Stimulated activated CD8-positive, alpha-beta memory T cell treated with anti-CD3 and anti-CD28 coated beads, Interleukin-7, amount 100 ng/mL, for 48 hours (primary cell): Measurements from ENCODE around the gene FAM120B.
A peak's percentile ranks its signal among the peaks of the same experiment; 100 is the strongest.

Experiments used
- DNase-seq, 2 donors: peaks; one replicate each; pipeline ENCODE4 v3.0.0-alpha.2; 2020; ENCODE audit warnings: low read depth in 1 of 2; ENCODE audit errors: extremely low read depth in 1 of 2

FAM120B gene

DNA sequence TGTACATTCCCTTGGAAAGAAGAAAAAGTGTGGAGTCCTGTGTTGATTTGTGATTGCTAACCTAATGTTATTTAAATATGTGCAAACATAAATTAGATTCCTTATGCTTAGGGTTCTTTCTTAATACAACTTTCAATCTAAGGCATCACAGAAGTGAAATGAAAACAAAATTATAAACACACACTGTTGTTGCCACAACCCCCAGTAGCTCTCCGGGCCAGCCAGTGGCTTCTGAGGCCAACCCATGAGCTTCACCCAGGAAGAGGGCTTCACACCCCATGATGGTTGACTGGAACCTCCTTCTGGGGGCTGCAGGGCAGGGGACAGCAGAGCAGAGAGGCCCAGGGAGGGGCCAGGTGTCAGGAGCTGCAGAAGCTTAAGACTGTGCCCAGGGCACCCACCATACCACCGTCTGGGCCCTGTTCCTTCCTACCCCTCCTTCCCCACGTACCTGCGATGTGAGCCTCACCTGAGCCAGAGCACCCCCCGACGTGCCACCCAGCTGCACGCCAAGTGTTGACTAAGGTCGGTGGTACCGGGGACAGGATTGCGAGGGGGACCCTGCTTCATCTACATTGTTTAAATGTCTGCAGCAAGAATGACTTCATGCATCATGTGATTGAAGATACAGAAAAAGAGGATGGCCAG, 110.5 kb downstream of the FAM120B start:
- DNase-seq, result no peak

DNA sequence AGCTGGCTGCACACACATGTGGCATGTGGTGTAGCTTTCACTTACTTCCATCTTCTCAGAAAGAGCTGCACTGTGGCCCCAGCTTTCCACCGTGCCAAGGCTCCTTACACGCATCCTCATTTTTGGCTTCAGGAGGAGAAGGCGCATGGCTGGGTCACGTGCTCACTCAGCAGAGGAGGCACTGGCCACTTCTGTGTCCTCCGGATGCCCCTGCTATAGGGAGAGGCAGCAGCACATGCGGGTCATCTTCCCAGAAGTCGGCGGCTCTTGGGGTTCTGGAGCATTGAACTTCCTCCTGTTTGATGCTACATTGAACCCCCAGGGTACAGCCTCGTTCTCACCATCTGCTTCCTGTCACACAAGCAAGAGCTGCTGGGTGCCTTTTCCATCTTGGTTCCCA, 111.3 kb downstream of the FAM120B start:
- no peak for DNase-seq

DNA sequence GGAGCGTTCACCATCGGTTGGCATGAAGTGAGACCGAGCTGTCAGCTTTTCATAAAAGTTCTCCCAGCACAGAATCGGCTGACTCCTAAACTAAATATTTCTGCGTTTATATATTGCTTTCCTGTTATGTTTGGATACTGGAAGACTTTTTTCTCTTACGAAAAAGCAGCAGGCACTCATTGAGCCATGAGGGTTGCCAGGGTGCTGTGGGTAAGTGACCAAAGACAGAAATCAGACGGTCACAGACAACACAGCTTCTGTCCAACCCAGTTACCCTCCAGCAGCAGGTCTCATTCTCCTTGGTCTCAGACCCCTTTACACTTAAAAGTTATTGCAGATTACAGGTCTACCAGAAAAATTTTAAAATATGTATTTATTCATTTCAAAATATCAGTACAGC, 113.7 kb downstream of the FAM120B start:
- DNase-seq, result no peak

DNA sequence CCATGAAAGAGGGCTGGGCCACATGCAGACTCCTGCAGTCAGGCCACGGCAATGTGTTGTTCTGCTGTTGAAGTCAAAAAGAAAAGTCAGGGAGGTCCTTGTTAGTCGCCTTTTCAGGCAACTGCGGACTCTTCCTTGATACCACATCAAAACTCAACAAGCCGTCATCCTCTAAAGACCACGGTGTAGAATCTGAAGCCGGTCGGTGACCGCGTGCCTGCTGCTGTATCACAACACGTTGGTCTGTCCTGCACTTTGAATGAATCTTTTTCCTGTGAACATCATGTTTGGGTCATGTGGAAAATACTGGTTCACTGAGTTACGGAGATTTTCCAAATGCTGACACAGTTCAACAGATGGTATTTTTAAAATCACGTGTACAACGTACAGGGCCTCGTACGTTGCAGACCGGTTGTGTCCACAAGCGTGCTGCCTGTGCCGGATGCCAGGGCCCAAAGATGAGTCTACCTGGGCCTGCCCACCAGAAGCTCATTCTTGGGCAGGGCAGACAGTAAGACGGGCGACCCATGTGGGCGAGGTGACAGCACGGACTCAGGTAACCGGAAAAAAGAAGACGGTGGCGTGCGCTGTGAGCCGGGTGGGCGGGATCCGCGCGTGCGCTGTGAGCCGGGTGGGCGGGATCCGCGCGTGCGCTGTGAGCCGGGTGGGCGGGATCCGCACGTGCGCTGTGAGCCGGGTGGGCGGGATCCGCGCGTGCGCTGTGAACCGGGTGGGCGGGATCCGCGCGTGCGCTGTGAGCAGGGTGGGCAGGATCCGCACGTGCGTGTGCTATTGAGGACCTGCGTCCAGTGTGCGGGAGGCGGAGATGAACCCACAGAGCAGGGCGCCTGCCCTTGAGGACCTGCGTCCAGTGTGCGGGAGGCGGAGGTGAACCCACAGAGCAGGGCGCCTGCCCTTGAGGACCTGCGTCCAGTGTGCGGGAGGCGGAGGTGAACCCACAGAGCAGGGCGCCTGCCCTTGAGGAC, 114.5 kb downstream of the FAM120B start:
- no peak for DNase-seq

DNA sequence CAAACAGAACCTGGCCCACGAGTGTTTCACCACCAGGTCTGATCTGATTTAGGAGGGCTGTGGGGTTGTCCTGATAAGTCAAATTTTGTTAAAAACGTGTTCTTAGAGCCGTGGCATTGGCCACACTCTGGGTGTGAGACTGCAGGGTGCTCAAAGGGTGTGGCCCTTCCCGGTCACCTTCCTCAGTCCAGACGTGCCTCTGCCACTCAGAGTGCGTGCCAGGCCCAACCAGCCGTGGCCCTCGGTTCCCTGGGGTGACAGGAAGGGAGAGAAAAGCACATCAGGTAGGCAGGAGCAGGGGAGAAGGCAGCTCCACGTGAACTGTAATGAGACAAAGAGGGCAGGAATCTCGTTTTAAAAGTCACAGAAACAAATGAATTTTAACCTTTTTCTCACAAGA, 115.4 kb downstream of the FAM120B start:
- no peak for DNase-seq

DNA sequence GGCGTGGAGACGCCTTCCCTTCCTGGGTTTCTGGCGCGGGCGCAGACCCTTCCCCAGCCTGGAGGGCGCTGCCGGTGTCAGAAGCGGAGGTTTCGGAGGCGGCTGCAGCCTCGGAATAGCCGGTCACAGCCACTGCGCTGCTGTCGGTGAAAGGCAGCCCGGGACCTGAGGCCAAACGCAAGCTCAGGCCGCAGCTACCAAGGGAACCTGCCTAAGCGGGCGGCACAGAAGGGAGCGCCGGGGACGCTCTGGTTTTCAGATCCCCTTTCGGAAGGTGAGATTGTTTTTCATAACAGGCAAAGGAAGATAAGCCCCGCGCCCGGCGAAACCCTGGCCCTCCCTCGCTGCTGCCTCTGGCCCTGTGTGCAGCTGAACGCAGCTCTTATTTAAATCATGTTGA, 116.5 kb downstream of the FAM120B start:
- DNase-seq, result no peak

DNA sequence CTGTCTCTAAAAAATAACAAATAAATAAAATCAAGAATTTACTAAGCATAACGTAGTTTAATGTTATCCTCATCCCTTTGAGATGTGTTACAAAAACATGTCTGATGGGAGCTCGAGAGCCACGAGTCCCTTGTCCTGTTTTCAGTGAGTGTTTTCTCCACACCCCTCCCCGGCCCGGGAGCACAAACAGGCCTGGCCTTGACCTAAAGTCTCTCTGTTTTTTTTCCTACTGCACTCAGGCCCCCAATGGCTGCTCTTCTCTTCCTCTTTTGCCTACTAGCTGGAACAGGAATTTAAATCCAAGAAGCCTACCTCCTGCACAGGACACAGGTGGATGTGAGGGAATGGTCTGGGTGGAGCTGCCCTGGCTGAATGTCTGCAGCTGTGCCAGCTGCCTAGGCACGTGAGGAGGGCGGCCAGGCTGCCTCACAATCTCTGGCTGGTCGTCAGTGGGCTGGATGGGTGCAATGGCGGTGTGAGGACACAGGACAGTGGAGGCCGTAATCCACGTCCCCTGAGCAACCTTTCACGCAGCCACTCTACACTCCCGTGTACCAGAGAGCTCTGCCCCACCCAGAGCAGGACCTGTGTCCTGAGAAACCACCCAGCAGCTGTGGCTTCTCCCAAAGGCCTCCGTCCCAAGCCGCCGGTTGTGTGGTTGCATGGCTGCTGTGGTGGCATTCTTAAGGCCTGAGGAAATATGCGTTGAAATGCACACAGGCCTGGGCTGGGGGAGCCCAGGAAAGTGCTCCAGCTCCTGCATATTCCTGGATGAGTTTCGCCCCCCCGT, 117.5 kb downstream of the FAM120B start:
- DNase-seq, result no peak

DNA sequence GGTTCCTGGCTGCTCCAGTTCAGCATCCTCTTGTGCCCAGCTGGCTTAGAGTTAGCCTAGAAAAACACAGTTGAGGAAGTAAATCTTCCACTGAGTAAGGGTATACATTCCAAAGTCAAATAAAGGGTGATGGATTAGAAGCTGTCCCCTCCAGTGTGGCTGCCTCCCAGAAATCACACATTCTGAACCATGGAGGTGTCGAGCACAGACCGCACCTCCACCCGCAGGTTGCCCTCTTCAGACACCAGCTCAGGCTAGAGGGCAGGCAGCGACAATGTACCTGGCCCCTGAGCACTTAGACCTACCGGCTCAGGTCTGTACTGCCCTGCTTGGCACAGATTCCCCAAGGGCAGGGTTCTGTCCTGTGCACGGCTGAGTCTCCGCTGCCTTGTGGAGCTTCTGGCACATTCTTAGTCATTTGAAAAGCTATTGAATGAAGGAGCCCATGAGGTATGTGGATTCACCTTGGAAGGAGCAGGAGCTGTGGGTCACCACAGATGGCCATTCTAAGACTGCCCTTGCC, 118.1 kb downstream of the FAM120B start:
- no peak for DNase-seq

DNA sequence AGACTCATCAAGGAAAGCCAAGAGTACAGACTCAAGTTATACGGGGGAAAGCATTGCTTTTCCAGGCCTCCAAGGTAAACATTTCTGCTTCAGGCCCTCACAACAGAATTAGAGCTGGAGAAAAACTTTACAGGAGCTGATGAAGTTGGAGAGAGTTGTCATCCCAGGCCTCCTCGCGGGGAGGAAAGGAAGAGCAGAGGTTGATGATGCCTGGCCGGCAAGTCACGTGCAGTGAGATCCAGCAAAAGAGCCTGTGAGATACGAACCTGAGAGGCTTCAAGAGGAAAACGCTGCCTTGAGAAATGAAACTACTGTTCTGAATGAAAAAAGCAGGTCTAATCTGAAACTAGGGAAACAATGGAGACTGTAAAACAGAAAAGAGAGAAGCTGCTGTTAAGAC, 122.9 kb downstream of the FAM120B start:
- DNase-seq, result no peak

DNA sequence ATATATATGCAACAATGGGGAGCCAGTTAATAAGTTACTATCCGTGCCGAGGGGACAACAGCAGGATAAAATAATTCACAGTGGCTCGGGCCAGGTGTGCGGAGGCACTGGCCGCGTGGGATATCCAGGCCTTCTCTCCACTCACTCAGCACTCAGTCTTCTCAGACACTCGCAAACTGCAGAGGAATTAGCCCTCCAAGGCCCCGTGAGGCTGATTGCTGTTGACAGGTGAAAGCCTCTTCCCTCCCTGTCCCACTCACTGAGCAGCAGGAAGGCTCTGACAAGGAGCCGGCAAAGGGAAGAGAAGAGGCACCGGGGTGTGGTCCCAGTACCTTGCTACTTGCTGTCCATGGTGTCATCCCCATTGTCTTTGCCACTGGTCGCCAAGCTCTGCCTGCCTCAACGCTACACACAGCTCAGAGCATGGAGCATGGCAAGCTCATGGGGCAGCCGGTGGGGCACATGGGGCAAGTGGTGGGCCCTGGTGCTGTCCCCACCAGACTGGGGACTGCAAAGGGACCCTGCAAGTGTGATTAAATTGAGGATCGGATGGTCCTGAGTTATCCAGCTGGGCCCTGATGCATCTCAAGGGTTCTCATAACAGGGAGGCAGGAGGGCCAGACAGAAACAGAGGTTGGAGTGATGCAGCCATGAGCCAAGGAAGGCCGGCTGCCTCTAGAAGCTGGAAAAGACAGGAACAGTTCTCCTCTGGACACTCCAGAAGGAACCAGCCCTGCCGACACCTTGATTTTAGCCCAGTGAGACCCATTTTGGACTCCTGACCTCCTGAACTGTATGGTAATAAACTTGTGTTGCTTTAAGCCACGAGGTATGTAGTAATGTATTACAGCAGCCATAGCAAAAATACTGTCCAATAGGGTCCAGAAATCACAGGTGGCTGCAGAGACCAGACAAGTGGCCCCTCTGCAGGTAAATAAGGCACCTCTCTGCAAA, 126.9 kb downstream of the FAM120B start:
- DNase-seq, result no peak

DNA sequence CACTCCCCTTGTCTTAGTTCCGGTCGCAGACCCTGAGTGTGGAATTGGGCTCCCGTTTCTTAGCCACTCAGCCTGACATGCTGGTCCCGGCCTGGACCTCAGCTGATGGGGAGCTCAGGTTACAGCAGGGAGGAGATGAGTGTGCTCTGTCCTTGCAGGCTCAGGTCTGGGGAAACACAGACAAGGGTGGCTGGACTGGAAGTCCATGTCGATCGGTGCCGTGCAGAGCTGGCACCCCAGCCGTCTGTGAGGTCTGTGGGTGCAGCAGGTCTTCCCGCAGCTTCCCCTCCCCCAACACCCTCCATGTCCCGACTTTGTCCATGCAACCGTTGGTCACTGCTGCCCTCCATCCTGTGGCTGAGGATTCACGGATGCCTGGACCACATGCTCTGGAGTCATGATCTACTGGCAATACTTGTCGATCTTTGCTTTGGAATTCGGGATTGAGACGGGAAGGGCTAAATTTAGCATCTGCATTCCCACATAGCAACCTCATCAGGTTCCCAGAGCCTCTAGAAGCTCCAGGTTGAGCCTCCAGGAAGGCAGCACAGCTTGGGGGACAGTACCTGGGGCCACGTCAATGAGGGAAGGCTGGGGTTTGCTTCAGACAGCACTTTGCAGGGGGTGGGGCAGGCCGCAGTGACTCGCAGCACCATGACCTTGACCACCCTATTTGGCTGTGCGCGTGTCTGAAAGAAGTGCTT, 127.7 kb downstream of the FAM120B start:
- no peak for DNase-seq

DNA sequence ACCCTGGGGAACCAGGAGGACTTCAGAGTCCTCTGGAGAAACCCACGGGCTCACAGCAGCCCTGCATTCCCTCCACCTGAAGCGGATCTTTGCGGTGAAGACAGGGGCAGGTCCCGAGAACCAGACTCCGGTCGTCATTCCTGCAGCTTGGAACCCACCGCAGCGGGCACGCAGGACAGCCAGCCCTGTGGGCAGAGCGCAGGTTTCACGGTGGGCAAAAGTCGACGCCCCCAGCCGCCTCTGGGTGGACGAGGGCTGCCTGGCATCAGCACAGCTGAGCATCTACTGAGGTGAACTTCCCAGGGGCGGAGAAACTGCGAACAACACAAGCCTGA, 128.2 kb downstream of the FAM120B start:
- no peak for DNase-seq

DNA sequence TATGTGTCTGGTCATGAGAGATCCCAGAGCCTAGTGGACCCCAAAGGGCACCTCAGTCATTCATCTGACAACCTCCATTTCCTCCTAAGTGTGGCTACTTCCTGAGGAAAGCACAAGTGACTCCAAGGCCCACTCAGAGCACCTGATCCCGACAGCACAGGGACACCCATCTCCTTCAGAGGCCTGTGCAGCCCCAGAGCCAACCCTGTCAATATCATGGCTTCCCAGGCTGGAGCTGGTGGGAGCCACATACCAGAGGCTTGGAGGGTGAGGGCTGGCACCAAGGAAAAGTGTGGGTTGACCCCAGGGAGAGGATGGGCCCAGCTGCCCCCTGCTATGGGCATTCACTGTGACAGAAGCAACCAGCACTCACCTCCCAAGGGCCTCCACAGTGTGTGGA, 129.2 kb downstream of the FAM120B start:
- DNase-seq, result no peak

DNA sequence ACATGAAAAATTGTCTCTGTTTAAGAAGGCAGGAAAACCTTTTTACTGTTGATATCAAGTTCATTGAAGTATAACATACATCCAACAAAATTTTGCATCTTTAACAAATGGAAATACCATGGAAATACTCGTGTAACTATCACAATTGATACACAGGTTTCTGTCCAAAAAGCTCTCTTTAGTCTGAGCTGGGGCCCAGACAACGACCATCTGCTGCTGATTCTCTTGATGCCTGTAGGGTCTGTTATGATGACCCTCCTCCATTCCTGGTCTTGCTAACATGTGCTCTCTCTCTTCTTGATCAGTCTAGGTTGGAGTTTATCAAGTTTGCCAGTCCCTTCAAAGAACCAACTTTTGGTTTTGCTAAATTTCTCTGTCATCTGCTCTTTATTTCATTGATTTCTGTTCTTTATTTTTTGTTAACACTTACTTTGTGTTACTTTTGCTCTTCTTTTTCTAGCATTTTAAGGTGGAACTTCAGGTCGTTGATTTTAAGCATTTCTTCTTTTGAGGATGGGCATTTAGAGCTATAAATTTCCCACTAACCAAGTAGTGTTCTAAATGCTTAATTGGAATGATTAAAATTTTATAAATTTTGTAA, 129.8 kb downstream of the FAM120B start:
- no peak for DNase-seq

DNA sequence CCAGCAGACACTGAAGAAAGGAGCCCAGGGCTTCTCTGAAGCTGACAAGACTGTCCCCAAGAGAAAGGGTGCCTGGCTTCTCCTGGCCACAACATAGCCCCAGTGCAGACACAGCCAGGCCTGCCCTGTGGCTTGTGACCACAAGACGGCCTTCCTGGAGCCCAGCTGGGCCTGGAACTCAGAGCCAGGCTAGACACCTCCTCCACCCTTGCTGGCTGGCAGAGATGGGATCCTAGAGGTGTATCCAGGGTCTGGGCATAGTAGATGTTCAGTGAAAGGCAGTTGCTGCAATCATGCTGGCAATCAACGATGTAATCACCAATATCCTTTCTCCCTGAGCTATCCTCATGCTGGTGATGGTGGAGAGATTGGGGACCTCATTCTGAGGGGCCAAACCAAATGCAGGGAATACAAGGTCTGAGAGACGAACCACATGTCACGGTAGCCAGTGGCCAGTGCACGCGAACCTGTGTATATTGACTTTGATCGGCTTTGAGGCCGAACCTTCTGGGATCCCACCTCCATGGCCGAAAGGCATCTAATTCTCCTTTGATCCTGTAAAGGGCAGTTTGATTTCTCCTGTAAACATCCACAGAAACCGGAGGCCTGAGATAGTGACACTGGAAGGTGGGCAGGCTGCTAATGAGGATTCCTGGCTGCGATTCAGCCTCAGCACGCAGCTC, 131.3 kb downstream of the FAM120B start:
- no peak for DNase-seq

DNA sequence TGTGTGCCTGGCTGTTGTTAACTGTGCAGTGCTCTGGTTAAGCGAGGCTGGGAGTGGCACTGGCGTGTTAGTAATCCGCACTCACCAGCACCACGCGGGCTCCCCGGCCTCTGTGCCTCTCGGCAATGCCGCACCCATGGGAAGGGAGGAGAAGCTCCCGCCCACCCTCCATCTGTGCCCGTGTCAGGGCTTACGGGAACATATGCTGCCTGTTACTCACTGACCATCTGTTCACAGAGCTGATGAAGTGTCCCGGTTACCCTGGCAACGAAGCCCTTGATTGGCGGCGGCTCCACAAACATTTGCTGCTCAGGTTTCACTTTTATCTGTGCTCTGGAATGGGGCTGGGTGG, 131.8 kb downstream of the FAM120B start:
- peak; percentile 25 to 73 for DNase-seq

DNA sequence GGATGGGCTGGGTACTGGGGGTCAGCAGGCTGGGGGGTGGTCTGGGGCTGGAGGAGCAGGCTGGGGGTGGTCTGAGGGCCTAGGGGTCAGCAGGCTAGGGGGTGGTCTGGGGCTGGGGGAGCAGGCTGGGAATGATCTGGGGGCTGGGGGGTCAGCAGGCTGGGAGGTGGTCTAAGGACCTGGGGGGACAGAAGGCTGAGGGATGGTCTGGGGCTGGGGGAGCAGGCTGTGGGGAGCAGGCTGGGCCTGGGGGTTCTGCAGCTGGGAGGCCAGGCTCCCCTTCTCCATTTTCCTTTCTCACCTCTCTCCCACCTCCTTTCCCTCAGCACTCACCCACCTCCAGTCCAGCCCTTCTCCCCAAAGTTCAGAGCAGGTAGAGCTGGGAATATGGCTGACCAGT, 132.3 kb downstream of the FAM120B start:
- no peak for DNase-seq
